GM12878 (cell line): ENCODE measurements around the gene ZBTB9.

Source experiments
- CTCF ChIP-seq, 3 experiments: IDR thresholded peaks in 2 of 3; conservative IDR thresholded peaks in 1 of 3; 2 replicates each; pipeline ENCODE4 v1.5.1; 2011; ENCODE audit warnings: low read depth in 3 of 3, low read length in 3 of 3, mild to moderate bottlenecking in 3 of 3, control low read depth in 2 of 3, moderate library complexity in 2 of 3, inconsistent platforms in 1 of 3, mixed read lengths in 1 of 3; ENCODE audit not compliant: control insufficient read depth in 2 of 3, insufficient read depth in 1 of 3; ENCODE audit errors: extremely low read depth in 1 of 3
- EP300 ChIP-seq, 2 experiments: fragments of 150-350 bp in 1 of 2; IDR thresholded peaks; 2 replicates each; pipeline ENCODE4 v1.6.1; 2011 to 2012; ENCODE audit warnings: low read depth in 2 of 2, low read length in 2 of 2, borderline replicate concordance in 1 of 2, improper control_type of control experiment in 1 of 2, inconsistent platforms in 1 of 2; ENCODE audit not compliant: control insufficient read depth in 1 of 2
- NFYA ChIP-seq: IDR thresholded peaks from 2 replicates; pipeline ENCODE4 v1.6.1; 2011; ENCODE audit warnings: low read depth, mild to moderate bottlenecking, low read length, improper control_type of control experiment, borderline replicate concordance
- RAD21 ChIP-seq: IDR thresholded peaks from 2 replicates; pipeline ENCODE4 v1.6.1; 2011; ENCODE audit warnings: mild to moderate bottlenecking, low read depth, low read length, moderate library complexity; ENCODE audit not compliant: insufficient read depth
- SMAD1 ChIP-seq: fragments of 450-650 bp; IDR thresholded peaks from 2 replicates; pipeline ENCODE4 v1.6.1; 2018; ENCODE audit warnings: mild to moderate bottlenecking, low read depth; ENCODE audit not compliant: partially characterized antibody

GRCh38 chr6:33414592-33415271 lies 39.6 kb upstream of the ZBTB9 start:
- TF ChIP-seq CTCF (IDR thresholded peaks at IDR 0.05 in 2 of 3, conservative IDR thresholded peaks at IDR 0.05 in 1 of 3; ENCODE audit: control insufficient read depth in 2 of 3, extremely low read depth in 1 of 3, insufficient read depth in 1 of 3, low read depth in 3 of 3, low read length in 3 of 3) (peak; percentile 22 to 53 (median 48); a peak in 4 of 6 replicates), NFYA (no peak), EP300 (IDR thresholded peaks at IDR 0.05; ENCODE audit: borderline replicate concordance in 1 of 2, control insufficient read depth in 1 of 2, low read depth in 2 of 2, low read length in 2 of 2) (no peak), SMAD1 (no peak), RAD21 (no peak)
